H9 (cell line): ENCODE data around the gene NCOA1. TPM values are rescaled to one million over a fixed set of nuclear protein-coding genes. Genes with fewer than 3 reads are reported as not detected.

ENCODE experiments used
- DNase-seq: peaks from one replicate; pipeline ENCODE4 v3.0.0-alpha.2; 2017
- H2AFZ ChIP-seq: one replicate; pipeline ENCODE4 v1.6.1; 2013; ENCODE audit warnings: mild to moderate bottlenecking, low read length, control low read depth, moderate library complexity
- H2AK5ac ChIP-seq: 2 replicates; pipeline ENCODE4 v1.6.1; 2013; ENCODE audit warnings: low read length, control low read depth, mixed read lengths; ENCODE audit not compliant: insufficient read length
- H2BK120ac ChIP-seq: one replicate; pipeline ENCODE4 v1.6.1; 2013; ENCODE audit warnings: low read depth, mild to moderate bottlenecking, low read length, control low read depth, inconsistent platforms; ENCODE audit not compliant: poor library complexity, severe bottlenecking
- H2BK12ac ChIP-seq: 2 replicates; pipeline ENCODE4 v1.6.1; 2013; ENCODE audit warnings: low read length, control low read depth, mixed read lengths, low read depth; ENCODE audit not compliant: insufficient read length
- H2BK15ac ChIP-seq: 2 replicates; pipeline ENCODE4 v1.6.1; 2013; ENCODE audit warnings: low read depth, low read length, control low read depth
- H2BK20ac ChIP-seq: one replicate; pipeline ENCODE4 v1.6.1; 2013; ENCODE audit warnings: low read depth, mild to moderate bottlenecking, low read length, control low read depth, inconsistent platforms; ENCODE audit not compliant: poor library complexity, severe bottlenecking
- H2BK5ac ChIP-seq: 2 replicates; pipeline ENCODE4 v1.6.1; 2013; ENCODE audit warnings: low read length, control low read depth, mixed read lengths; ENCODE audit not compliant: insufficient read length
- H3K14ac ChIP-seq: 2 replicates; pipeline ENCODE4 v1.6.1; 2013; ENCODE audit warnings: low read length, control low read depth; ENCODE audit not compliant: insufficient read depth
- H3K18ac ChIP-seq: 2 replicates; pipeline ENCODE4 v1.6.1; 2013; ENCODE audit warnings: low read depth, mild to moderate bottlenecking, mixed read lengths, low read length, control low read depth; ENCODE audit not compliant: insufficient read length
- H3K23ac ChIP-seq: 2 replicates; pipeline ENCODE4 v1.6.1; 2013; ENCODE audit warnings: low read length, control low read depth, mixed read lengths, low read depth; ENCODE audit not compliant: insufficient read length
- H3K23me2 ChIP-seq: 2 replicates; pipeline ENCODE4 v1.6.1; 2013; ENCODE audit warnings: low read depth, mild to moderate bottlenecking, mixed read lengths, low read length, control low read depth; ENCODE audit not compliant: insufficient read length, poor library complexity, severe bottlenecking
- H3K27ac ChIP-seq: 2 replicates; pipeline ENCODE4 v1.5.1; 2013; ENCODE audit warnings: low read length, control low read depth, mixed read lengths, low read depth; ENCODE audit not compliant: insufficient read length
- H3K27me3 ChIP-seq: 2 replicates; pipeline ENCODE4 v1.6.1; 2013; ENCODE audit warnings: low read length, control low read depth, inconsistent platforms; ENCODE audit not compliant: insufficient read depth
- H3K4ac ChIP-seq: 2 replicates; pipeline ENCODE4 v1.6.1; 2013; ENCODE audit warnings: low read depth, mild to moderate bottlenecking, control low read depth, inconsistent platforms, low read length, moderate library complexity
- H3K4me1 ChIP-seq: 2 replicates; pipeline ENCODE4 v1.6.1; 2013; ENCODE audit warnings: low read length, control low read depth, inconsistent platforms; ENCODE audit not compliant: insufficient read depth
- H3K4me2 ChIP-seq: 2 replicates; pipeline ENCODE4 v1.6.1; 2013; ENCODE audit warnings: low read length, control low read depth, mixed read lengths; ENCODE audit not compliant: insufficient read length, insufficient read depth
- H3K56ac ChIP-seq: 2 replicates; pipeline ENCODE4 v1.6.1; 2013; ENCODE audit warnings: low read depth, mild to moderate bottlenecking, mixed read lengths, low read length, control low read depth; ENCODE audit not compliant: insufficient read length
- H3K79me1 ChIP-seq: 2 replicates; pipeline ENCODE4 v1.6.1; 2013; ENCODE audit warnings: low read depth, mild to moderate bottlenecking, moderate library complexity, low read length, control low read depth, inconsistent platforms; ENCODE audit not compliant: insufficient read depth, poor library complexity, severe bottlenecking
- H3K79me2 ChIP-seq: 2 replicates; pipeline ENCODE4 v1.6.1; 2013; ENCODE audit warnings: low read length, control low read depth, inconsistent platforms; ENCODE audit not compliant: insufficient read depth
- H3K9ac ChIP-seq: 2 replicates; pipeline ENCODE4 v1.6.1; 2013; ENCODE audit warnings: low read length, control low read depth, mixed read lengths; ENCODE audit not compliant: insufficient read length; ENCODE audit errors: extremely low read depth
- H3K9me3 ChIP-seq: one replicate; pipeline ENCODE4 v1.6.1; 2013; ENCODE audit warnings: low read depth, low read length, inconsistent platforms; ENCODE audit not compliant: control insufficient read depth
- H3T11ph ChIP-seq: one replicate; pipeline ENCODE4 v1.6.1; 2013; ENCODE audit warnings: mild to moderate bottlenecking, low read length, control low read depth, inconsistent platforms
- H4K20me1 ChIP-seq: one replicate; pipeline ENCODE4 v1.6.1; 2013; ENCODE audit not compliant: control insufficient read depth, insufficient read length, insufficient read depth
- H4K5ac ChIP-seq: 2 replicates; pipeline ENCODE4 v1.6.1; 2013; ENCODE audit warnings: low read depth, mild to moderate bottlenecking, mixed read lengths, low read length, control low read depth; ENCODE audit not compliant: insufficient read length
- H4K8ac ChIP-seq: replicated peaks from 2 replicates; pipeline ENCODE4 v1.6.1; 2013; ENCODE audit warnings: low read length, control low read depth, mixed read lengths, low read depth; ENCODE audit not compliant: insufficient read length
- H4K91ac ChIP-seq: 2 replicates; pipeline ENCODE4 v1.6.1; 2013; ENCODE audit warnings: low read depth, mild to moderate bottlenecking, moderate library complexity, mixed read lengths, low read length, control low read depth; ENCODE audit not compliant: insufficient read length
- H3K27ac Mint-ChIP-seq, 3 experiments: 2 replicates in 2 of 3; 3 replicates in 1 of 3; pipeline ENCODE4 v1.8.0; 2020 to 2021; ENCODE audit warnings: mixed read lengths in 3 of 3, mild to moderate bottlenecking in 1 of 3, moderate library complexity in 1 of 3
- H3K27me3 Mint-ChIP-seq: 2 replicates; pipeline ENCODE4 v1.8.0; 2021; ENCODE audit warnings: low read depth, mild to moderate bottlenecking, moderate library complexity, mixed read lengths
- H3K36me3 Mint-ChIP-seq, 3 experiments: 2 replicates in 2 of 3; 3 replicates in 1 of 3; pipeline ENCODE4 v1.8.0; 2020 to 2021; ENCODE audit warnings: low read depth in 3 of 3, mixed read lengths in 3 of 3; ENCODE audit not compliant: insufficient read depth in 1 of 3
- H3K4me1 Mint-ChIP-seq, 2 experiments: 2 replicates each; pipeline ENCODE4 v1.8.0; 2020; ENCODE audit warnings: mixed read lengths in 2 of 2
- H3K4me3 Mint-ChIP-seq, 2 experiments: 2 replicates in 1 of 2; 3 replicates in 1 of 2; pipeline ENCODE4 v1.8.0; 2020 to 2021; ENCODE audit warnings: mild to moderate bottlenecking in 2 of 2, mixed read lengths in 2 of 2, moderate library complexity in 1 of 2
- H3K9me3 Mint-ChIP-seq, 2 experiments: 2 replicates in 1 of 2; 3 replicates in 1 of 2; pipeline ENCODE4 v1.8.0; 2020; ENCODE audit warnings: mild to moderate bottlenecking in 2 of 2, mixed read lengths in 2 of 2, moderate library complexity in 1 of 2
- WGBS: extraction: QIAGEN DNeasy Blood & Tissue Kit; methylation state at CpG from one replicate; pipeline ENCODE4 v1.1.7; 2013; ENCODE audit warnings: missing lambda C conversion rate, low lambda C conversion rate, mixed read lengths; ENCODE audit not compliant: insufficient read length; ENCODE audit errors: extremely low coverage; 5-methylcytosine and 5-hydroxymethylcytosine counted together
- total RNA-seq: library from RNA; stranded (reverse); gene quantifications from 2 replicates; pipeline ENCODE4 v1.2.1, GENCODE V29; 2021
- TF ChIP-seq, protein P1 (sequence below): fragments of 200-600 bp; sonication (generic); conservative IDR thresholded peaks from 3 replicates; pipeline ENCODE4 v1.8.0; 2021; ENCODE audit warnings: antibody characterized with exemption, mild to moderate bottlenecking

The NCOA1 gene
- total RNA-seq, 1 experiment from 2014 or later, result 14.8 TPM

DNA sequence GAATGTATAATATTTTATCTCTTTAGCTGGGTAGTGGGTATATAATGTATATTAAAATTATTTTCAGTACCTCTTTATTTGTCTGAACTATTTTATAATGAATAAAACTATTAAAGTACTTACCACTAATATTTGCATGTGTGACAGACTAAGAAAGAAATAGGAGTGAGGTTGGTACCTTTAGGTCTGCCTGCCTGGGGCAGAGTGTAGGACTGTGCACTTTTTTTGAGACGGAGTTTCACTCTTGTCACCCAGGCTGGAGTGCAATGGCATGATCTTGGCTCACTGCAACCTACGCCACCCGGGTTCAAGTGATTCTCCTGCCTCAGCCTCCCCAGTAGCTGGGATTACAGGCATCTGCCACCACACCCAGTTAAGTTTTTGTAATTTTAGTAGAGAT, 18.8 kb downstream of the NCOA1 start:
- Histone ChIP-seq H3K4me1 (no peaks in the 10 kb centered on the region; the same call in 1 of the 2 replicates), H2BK20ac (no peak overlapping the region), H3K23me2 (no peaks in the 10 kb centered on the region), H3K4ac (no peak overlapping the region), H2BK5ac (no peak overlapping the region), H4K91ac (no peak overlapping the region), H3K9me3 (no peaks in the 10 kb centered on the region), H3K4me2 (no peak overlapping the region), H2BK120ac (no peak overlapping the region), H3K56ac (no peak overlapping the region), H4K8ac (no peak overlapping the region), H3K14ac (no peak overlapping the region), H2BK12ac (no peak overlapping the region), H3K27me3 (no peaks in the 10 kb centered on the region), H3K9ac (no peak overlapping the region), H3K18ac (no peak overlapping the region), H4K20me1 (no peaks in the 10 kb centered on the region), H4K5ac (no peak overlapping the region), H2BK15ac (no peak overlapping the region), H2AFZ (no peak overlapping the region), H3T11ph (no peak overlapping the region), H3K79me1 (no peaks in the 10 kb centered on the region), H3K27ac (no peak overlapping the region), H3K79me2 (no peaks in the 10 kb centered on the region), H3K23ac (no peak overlapping the region), H2AK5ac (no peak overlapping the region)
- no peak for DNase-seq
- Mint-ChIP-seq H3K36me3 (no peaks in the 10 kb centered on the region), H3K27ac (no peak overlapping the region), H3K9me3 (no peaks in the 10 kb centered on the region), H3K4me3 (no peak overlapping the region), H3K27me3 (no peaks in the 10 kb centered on the region), H3K4me1 (no peaks in the 10 kb centered on the region; a peak in 1 of 4 replicates)
- WGBS, result no CpG with 5 or more reads among the region's 3 CpGs
- TF ChIP-seq, protein P1, sequence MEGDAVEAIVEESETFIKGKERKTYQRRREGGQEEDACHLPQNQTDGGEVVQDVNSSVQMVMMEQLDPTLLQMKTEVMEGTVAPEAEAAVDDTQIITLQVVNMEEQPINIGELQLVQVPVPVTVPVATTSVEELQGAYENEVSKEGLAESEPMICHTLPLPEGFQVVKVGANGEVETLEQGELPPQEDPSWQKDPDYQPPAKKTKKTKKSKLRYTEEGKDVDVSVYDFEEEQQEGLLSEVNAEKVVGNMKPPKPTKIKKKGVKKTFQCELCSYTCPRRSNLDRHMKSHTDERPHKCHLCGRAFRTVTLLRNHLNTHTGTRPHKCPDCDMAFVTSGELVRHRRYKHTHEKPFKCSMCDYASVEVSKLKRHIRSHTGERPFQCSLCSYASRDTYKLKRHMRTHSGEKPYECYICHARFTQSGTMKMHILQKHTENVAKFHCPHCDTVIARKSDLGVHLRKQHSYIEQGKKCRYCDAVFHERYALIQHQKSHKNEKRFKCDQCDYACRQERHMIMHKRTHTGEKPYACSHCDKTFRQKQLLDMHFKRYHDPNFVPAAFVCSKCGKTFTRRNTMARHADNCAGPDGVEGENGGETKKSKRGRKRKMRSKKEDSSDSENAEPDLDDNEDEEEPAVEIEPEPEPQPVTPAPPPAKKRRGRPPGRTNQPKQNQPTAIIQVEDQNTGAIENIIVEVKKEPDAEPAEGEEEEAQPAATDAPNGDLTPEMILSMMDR, result no peak
